GM18907 (cell line): ENCODE measurements around the gene NEK11.
"Not testable (repeated sequence)": the region's sequence is repeated elsewhere in the genome, so short reads cannot be mapped to it uniquely, and the experiment has no call there.

Source experiments
- ATAC-seq: cut with Tn5 transposase; IDR thresholded peaks from one replicate; pipeline ENCODE4 v1.9.1; 2021; ENCODE audit warnings: mild to moderate bottlenecking, moderate library complexity; ENCODE audit not compliant: unreplicated experiment

The NEK11 gene

DNA sequence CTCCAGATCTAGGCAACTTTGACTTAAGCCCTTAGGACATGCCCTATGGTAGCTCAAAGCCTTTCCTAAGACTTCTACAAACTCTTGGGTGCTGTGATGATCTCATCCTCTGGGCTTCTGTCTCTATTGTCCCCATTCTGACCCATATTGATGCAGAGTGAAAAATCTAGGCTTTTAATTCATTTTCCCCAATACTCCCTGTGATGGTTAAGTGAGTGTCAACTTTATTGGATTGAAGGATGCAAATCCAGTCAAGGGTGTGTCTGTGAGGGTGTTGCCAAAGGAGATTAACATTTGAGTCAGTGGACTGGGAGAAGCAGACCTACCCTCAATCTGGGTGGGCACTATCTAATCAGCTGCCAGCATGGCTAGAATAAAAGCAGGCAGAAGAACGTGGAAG lies 257.6 kb downstream of the NEK11 start:
- no peak for ATAC-seq

DNA sequence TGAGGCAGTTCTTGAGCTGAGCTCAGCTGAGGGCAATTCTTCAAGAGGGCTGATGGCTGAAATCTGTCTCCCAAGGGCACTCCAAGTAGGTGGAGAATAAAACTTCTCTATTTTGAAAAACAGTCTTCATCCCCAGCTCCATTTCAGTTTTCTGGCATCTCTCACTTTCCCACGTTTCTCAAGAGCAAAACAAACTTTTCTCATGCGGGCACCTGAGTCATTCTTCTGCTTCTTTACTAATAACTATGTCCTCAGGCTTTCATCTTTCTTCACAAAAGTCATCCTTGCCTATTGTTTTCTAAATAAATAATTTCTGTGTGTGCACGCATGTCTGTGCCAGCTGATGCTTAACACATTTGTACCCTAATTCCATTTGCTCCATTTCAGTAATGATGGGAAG lies 258.8 kb downstream of the NEK11 start:
- ATAC-seq: no peak

DNA sequence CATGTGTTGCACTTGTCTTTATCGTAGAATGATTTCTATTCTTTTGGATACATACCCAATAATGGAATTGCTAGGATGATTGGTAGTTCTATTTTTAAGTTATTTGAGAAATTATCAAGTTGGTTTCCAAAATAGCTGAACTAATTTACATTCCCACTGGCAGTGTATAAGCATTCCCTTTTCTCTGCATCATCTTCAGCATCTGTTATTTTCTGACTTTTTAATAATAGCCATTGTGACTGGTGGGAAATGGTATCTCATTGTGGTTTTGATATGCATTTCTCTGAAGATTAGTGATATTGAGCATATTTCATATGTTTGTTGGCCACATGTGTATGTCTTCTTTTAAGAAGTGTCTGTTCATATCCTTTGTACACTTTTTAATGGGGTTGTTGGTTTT lies 273.2 kb downstream of the NEK11 start:
- no peak for ATAC-seq

DNA sequence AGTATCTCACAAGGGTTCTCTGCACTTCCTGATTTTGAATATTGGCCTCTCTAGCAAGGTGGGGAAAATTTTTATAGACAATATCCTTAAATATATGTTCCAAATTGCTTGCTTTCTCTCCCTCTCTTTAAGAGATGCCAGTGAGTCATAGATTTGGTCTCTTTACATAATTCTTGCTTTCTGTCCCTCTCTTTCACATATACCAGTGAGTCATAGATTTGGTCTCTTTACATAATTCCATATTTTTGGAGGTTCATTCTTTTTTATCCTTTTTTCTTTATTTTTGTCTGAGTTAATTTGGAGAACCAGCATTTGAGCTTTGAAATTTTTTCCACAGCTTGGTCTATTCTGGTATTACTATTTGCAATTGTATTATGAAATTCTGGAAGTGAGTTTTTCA lies 277.2 kb downstream of the NEK11 start:
- ATAC-seq: no peak

DNA sequence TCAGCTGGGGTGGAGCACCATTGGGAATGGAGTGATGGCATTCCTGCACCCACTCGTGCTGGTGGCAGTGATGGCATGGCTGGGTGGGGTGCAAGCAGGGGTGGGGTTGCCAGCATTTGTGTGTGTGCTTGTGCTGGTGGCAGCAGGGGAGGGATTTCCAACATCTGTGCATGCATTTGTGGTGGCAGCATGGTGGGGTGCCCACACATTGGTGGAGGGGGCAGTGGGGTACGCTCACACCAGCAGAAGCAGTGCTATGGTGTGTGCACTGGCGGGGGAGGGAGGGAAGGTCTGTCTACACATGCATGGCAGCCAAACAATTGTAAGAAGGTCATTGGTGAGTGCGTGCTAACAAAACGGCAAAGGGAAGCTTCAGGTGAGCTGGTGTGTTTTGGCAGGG lies 278.2 kb downstream of the NEK11 start:
- no peak for ATAC-seq

DNA sequence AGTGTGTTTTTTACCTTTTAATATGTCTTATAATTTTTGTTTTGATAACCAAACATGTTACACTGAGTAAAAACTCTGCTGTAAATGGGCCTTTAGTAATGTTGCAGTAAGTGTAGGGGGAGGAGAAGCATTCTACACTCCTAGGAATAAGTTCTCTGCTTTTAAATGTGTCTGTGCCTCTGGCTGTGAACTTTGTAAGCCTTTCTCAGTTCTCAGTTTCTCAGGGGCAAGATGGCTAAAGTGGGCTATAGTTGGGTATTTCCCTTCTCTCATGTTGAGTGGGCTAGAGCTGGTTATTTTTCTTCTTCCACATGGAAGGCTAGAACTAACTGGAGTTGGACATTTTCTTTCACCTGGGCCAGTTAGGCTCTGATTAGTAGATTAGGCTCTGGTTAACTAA lies 279.6 kb downstream of the NEK11 start:
- ATAC-seq: no peak

DNA sequence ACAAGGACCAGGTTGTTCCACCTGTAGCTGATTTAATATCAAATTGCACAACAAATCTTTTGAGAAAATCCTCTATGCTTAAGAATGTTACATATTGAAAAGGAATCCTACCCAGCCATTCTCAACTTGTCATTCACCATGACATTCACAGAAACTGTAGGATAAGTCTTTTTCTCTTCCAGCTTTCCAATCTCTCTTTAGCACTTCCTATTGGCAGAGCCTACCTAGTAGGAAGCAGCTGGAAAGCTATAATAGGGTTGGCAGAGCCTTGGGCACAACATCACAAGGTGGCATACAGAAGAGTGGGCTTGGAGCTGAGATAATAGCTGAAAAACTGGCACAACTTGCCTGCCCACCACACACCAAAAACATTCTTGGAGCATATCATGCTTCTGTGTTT lies 287.6 kb downstream of the NEK11 start:
- ATAC-seq: no peak

DNA sequence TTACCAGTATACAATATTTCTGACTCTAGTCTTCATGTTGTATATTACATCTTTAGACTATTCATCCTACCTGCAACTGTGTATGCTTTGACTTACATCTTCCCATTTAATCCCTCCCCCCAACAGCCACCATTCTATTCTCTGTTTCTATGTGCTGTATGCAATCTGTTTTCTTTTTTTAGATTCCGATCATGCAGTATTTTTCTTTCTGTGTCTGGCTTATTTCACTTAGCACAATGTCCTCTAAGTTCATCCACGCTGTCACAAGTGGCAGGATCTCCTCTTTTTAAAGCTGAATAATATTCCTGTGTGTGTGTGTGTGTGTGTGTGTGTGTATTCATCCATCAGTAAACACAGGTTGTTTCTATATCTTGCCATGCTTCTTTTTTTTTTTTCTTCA lies 288.5 kb downstream of the NEK11 start:
- no peak for ATAC-seq

DNA sequence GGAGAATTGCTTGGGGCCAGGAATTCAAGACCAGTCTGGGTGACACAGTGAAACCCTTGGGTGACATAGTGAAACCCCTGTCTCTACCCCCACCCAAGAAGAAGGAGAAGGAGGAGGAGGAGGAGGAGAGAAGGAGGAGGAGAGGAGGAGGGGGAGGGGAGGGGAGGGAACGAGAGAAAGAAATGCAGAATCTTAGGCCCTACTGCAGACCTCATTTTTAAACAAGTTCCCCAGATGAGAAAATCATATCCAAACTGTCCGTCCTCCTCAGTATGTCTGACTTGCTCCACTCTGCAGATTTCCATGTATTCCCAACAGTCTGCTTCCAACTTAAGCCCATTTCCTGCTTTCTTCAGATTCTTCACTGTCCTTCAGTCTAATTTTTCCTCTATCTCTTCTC lies 291.0 kb downstream of the NEK11 start:
- no peak for ATAC-seq

DNA sequence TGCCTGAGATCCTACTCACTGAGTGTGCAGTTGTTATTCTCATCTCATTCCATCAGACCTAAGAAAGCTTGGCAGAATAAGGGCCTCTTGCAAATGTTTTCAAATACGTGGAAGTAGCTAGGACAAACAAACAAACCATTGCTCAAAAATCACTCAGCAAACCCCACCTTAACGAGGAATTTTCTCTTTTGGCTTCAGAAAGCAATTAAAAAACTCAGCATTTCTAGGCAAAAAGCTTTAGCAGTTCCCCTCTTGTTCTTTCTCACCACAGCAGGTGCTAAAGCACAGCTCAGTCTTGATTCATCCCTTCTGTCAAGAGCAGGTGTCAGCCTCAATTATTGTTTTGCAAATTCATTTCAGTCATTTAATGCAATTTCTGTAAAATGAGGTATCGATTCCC lies 296.3 kb downstream of the NEK11 start:
- ATAC-seq: no peak

DNA sequence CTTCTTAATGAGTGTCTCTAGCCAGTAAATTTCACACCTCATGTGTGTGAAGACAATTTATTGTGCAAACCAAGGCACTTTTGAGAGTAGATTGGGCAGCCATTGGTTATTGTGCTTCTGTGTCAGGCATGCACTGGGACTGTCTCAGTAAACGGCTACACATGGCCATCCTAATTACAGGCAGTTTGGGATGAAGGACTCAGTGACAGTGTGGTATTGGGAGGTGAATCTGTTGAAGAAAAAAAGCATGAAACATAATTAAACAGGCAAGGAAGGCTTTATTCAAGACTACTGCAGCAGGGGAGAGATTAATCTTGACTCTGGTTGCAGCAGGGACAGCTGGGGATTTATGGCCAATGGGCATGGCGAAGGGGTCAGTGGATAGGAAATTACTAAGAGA lies 297.1 kb downstream of the NEK11 start:
- ATAC-seq: no peak

DNA sequence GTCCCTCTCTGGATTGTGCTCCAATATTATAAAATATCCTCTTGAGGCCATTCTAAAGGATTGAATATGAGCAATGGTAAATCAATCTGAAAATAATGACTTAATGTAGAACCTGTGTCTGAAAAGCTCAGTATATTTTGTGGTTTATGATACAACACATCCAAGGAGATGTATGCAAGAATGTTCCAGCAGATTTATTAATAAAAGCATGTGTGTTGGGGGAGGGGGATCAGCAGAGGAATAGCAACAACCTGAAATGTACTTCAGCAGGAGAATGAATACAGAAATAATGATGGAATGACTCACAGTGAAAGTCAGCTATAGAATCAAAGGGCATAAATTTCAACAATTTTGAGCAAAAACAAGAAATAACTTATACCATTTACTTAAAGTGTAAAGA lies 298.2 kb downstream of the NEK11 start:
- ATAC-seq: no peak

DNA sequence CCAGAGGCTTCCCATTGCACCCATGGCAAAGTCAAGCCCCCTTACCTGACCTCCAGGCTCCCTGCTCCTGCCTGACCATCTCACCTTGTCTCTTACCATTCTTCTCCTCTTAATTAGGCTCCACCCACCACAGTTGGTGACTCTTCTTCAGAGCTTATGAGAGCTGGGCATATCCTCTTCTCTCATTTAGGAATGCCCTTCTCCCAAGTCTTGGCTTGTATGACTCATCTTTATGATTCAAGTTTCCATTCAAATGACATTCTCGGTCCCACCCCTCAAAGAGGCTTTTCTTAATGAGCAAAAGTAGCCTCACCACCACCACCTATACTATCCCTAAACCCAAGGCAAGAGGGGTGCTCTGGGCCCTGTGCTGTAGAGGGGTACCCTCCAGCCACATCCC lies 299.6 kb downstream of the NEK11 start:
- no peak for ATAC-seq

DNA sequence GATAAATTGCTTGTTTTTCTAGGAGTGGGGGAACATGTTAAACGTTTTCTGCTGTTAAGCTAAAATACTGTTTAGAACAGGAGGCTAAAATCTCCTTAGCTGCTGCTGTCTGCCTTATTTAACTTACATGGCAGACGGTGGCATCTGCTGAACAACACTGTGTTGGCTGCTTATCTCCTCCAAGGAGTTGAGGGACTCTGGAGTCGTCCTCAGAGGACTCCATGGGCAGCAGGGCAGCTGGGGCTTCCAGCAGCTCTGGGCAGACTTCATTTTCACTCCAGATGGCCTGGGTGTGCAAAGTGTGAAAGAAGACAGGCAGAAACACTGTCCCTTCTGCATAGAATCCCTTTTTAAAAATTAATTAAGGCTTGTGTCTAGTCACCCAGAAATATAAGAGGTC lies 302.0 kb downstream of the NEK11 start:
- ATAC-seq: no peak

DNA sequence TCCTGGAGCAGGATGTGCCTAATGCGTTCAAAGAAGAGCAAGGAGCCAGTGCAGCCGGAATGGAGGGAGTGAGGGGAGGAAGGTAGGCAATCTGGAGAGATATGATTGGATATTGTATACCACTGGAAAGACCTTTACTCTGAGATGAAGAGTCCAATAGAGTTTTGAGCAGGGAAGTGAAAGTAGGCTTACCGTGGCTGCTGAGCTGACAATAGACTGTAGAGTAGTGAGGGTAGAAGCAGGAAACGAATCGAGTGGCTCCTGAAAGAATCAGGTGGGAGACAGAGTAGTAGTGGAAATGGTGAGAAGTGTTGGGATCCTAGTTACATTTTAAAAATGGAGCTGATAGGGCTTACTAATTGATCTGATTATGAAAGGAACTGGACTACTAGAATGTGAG lies 303.1 kb downstream of the NEK11 start:
- no peak for ATAC-seq

DNA sequence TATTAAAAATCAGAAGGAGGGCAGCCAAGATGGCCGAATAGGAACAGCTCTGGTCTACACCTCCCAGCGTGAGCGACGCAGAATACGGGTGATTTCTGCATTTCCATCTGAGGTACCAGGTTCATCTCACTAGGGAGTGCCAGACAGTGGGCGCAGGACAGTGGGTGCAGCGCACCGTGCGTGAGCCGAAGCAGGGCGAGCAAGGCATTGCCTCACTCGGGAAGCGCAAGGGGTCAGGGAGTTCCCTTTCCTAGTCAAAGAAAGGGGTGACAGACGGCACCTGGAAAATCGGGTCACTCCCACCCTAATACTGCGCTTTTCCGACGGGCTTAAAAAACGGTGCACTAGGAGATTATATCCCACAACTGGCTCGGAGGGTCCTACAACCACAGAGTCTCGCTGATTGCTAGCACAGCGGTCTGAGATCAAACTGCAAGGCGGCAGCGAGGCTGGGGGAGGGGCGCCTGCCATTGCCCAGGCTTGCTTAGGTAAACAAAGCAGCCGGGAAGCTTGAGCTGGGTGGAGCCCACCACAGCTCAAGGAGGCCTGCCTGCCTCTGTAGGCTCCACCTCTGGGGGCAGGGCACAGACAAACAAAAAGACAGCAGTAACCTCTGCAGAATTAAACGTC lies 304.9 kb downstream of the NEK11 start:
- not testable (repeated sequence) for ATAC-seq

DNA sequence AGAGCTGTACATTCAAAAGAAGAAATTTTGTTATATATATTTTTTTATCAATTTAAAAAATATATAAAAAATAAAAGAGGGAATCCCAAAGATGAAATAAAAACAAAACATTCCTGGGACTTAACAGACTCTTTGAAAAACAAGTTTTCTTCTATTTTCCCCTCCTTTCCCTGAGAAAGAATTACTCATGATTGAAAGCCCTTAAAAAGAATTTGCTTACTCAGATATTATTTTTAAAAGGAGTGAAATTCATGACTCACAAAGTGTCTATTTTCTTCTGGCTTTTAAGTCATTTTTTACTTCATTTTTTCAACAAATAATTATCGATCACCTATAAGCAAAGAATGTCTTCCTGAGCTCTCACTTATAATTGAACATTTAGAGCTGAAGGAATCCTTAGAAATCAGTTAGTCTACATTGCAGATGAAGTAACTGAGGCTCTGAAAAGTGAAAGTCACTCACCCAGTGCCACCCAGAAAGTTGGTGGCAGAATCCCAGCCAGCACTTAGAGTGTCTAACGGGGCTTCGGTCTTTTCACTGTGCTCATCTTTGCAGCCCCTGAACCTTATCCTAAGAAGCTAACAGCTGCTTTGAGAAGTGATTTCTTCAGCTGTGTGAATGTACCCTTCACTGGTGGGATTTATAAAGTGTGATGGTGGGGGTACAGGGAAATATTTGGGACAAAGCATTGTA lies 312.4 kb downstream of the NEK11 start:
- ATAC-seq: no peak

DNA sequence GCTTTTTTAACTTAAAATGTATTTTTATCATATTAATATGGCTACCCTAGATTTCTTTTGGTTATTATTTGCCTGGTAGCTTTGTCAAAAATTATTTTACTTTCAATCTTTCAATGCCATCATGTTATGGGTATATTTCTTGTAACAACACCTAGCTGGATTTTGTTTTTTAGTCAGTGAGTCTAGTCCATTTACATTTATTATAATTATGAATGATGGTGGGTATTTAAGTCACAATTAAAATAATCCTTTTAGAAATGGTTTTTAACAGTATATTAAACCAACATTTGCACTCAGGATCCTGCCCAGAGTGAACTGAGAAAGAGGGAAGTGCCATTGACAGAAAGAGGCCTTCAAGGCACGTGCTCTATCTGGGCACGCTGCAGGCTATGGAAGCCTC lies 315.1 kb downstream of the NEK11 start:
- ATAC-seq: no peak

DNA sequence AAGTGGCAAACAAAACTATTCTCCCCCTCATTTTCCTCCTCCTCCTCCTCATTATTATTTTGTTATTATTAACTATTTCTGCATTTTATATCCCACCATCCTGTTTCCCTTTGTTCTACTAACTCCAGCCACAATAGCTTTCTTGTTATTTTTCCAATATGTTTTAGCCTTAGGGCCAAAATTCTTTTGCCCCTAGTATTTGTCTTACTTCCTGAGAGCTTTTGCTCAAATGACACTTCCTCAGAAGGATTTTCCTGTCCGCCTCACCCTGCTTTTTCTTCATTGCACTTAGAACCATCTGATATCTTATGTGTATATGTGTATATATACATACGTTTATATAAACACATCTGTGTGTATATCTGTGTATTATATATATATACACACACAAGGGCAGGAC lies 322.2 kb downstream of the NEK11 start:
- ATAC-seq: no peak

DNA sequence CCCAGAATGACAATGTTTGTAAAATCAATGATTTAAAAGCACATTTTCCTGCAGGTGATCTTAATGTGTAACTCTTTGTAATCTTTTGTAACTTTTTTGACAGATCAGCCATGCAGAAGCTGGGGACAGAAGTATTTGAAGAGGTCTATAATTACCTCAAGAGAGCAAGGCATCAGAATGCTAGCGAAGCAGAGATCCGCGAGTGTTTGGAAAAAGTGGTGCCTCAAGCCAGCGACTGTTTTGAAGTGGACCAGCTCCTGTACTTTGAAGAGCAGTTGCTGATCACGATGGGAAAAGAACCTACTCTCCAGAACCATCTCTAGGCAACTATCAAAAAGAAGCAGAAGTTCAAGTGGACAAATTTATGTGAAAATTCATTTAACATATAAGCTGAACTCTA lies 322.8 kb downstream of the NEK11 start:
- no peak for ATAC-seq

DNA sequence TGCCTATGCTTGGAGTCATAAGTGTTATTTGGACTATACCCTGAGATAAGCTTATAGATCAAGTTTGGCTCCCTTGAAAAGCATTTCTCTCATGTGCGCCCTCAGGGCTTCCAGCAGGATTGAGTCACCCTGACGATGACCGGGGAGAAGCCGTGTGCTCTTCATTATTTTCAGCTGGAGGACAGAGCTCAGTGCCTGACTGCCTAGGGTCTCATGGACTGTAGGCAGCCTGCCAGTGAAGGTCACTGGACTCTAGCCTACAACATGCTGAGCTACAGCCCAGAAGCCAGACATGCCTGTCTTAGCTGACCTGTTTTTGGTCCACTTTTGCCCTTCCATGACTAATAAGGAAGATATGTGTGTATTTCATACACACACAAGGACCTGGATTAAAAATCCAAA lies 323.3 kb downstream of the NEK11 start:
- ATAC-seq: no peak

DNA sequence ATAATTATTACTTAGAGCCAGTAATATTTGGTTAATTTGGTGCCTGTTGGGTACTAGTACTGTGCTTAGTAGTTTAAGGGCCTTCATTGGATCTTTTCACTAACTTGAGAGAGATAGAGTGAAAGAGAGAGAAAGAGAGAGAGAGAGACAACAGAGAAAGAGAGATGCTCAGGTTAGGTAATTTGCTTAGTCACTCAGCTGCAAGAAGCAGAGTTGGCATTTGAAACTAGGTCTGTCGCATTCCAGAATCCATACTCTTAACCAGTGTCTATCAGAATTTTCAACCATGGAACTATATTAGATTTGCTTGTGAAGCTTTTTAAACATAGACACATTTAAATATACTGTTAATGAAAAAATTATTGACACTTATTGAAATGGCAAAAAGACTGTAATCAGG lies 323.8 kb downstream of the NEK11 start:
- no peak for ATAC-seq
